HepG2 (cell line): ENCODE measurements around the gene DOK7. TPM values are rescaled to one million over a fixed set of nuclear protein-coding genes. Genes with fewer than 3 reads are reported as not detected.

Source experiments
- ATAC-seq: fragments of 200-7000 bp; cut with Tn5 transposase; 3 replicates; pipeline ENCODE4 v1.9.1; 2020; ENCODE audit warnings: mild to moderate bottlenecking, moderate library complexity
- BruUV-seq: library from RNA; stranded (reverse); fragments of 400-500 nt; replicated peaks from 2 replicates; lab custom pipeline; 2021; lab: Mats Ljungman, UMichigan
- CTCF ChIA-PET: fragments of 300-600 bp; formaldehyde crosslinking; extraction: SDS; loops from one replicate; lab custom pipeline; 2021; ENCODE audit warnings: low total read pairs, inconsistent platforms, low intra/inter-chr PET ratio; lab: Yijun Ruan, JAX
- POLR2A ChIA-PET: fragments of 350-600 bp; sonication (Branson Sonifier 250); formaldehyde crosslinking; loops from one replicate; lab custom pipeline; 2020; ENCODE audit warnings: antibody characterized with exemption, inconsistent platforms; lab: Yijun Ruan, JAX
- DNase-seq: peaks from one replicate; pipeline ENCODE4 v3.0.0-alpha.2; 2015; ENCODE audit warnings: low spot score
- FAIRE-seq: peaks from 3 replicates; lab custom pipeline; 2011; peaks lifted over from hg19 to GRCh38; lab: Jason Lieb, UNC
- H2AFZ ChIP-seq: one replicate; pipeline ENCODE4 v1.6.1; 2011; ENCODE audit warnings: low read length, inconsistent platforms
- H3K27ac ChIP-seq: fragments of 300-600 bp; 3 replicates; pipeline ENCODE4 v1.8.0; 2011; ENCODE audit warnings: mixed run types, mild to moderate bottlenecking, mixed read lengths, low read length, inconsistent platforms; ENCODE audit not compliant: insufficient read depth; ENCODE audit errors: extremely low read length
- H3K27me3 ChIP-seq, 2 experiments: fragments of 200-600 bp in 1 of 2; 2 replicates in 1 of 2; 3 replicates in 1 of 2; pipeline versions ENCODE4 v1.6.0 to v1.8.0; 2011; ENCODE audit warnings: low read length in 2 of 2, mild to moderate bottlenecking in 2 of 2, moderate library complexity in 2 of 2, inconsistent platforms in 1 of 2; ENCODE audit not compliant: insufficient read depth in 2 of 2, control insufficient read depth in 1 of 2
- H3K36me3 ChIP-seq, 2 experiments: fragments of 200-600 bp in 1 of 2; replicated peaks in 1 of 2; 2 replicates in 1 of 2; 3 replicates in 1 of 2; pipeline versions ENCODE4 v1.5.1 to v1.8.0; 2011; ENCODE audit warnings: low read length in 2 of 2, inconsistent platforms in 1 of 2; ENCODE audit not compliant: insufficient read depth in 2 of 2, control insufficient read depth in 1 of 2
- H3K4me1 ChIP-seq: 2 replicates; pipeline ENCODE4 v1.5.1; 2012; ENCODE audit warnings: low read length, inconsistent platforms; ENCODE audit not compliant: insufficient read depth
- H3K4me2 ChIP-seq: 2 replicates; pipeline ENCODE4 v1.6.0; 2011; ENCODE audit warnings: low read depth, low read length, inconsistent platforms
- H3K4me3 ChIP-seq, 3 experiments: fragments of 200-600 bp in 1 of 3; sonication (generic), shearing (Covaris generic) in 1 of 3; replicated peaks in 1 of 3; 2 replicates each; pipeline ENCODE4 v1.5.1; 2011 to 2016; ENCODE audit warnings: low read length in 3 of 3, inconsistent platforms in 2 of 3, low read depth in 2 of 3, mild to moderate bottlenecking in 2 of 3, control low read depth in 1 of 3, mixed read lengths in 1 of 3; ENCODE audit not compliant: insufficient read depth in 1 of 3
- H3K79me2 ChIP-seq: one replicate; pipeline ENCODE4 v1.6.1; 2011; ENCODE audit warnings: low read length, inconsistent platforms; ENCODE audit not compliant: insufficient read depth
- H3K9ac ChIP-seq: 2 replicates; pipeline ENCODE4 v1.6.0; 2011; ENCODE audit warnings: mild to moderate bottlenecking, low read depth, low read length, inconsistent platforms; ENCODE audit not compliant: insufficient read depth
- H3K9me3 ChIP-seq: 2 replicates; pipeline ENCODE4 v1.5.1; 2012; ENCODE audit warnings: mild to moderate bottlenecking, low read length
- H4K20me1 ChIP-seq: 2 replicates; pipeline ENCODE4 v1.6.0; 2011; ENCODE audit warnings: inconsistent platforms, mild to moderate bottlenecking, low read length, moderate library complexity; ENCODE audit not compliant: insufficient read depth
- ARHGAP35 ChIP-seq: sonication (generic); formaldehyde crosslinking; IDR thresholded peaks from 2 replicates; pipeline ENCODE4 v1.9.0; 2022; ENCODE audit warnings: mild to moderate bottlenecking, inconsistent platforms, moderate library complexity, missing genetic modification reagents, borderline replicate concordance
- DZIP1 ChIP-seq: sonication (generic); formaldehyde crosslinking; IDR thresholded peaks from 2 replicates; pipeline ENCODE4 v1.5.0; 2020; ENCODE audit warnings: mild to moderate bottlenecking, missing genetic modification reagents
- ELK4 ChIP-seq: sonication (generic); formaldehyde crosslinking; IDR thresholded peaks from 2 replicates; pipeline ENCODE4 v1.9.0; 2021; ENCODE audit warnings: missing genetic modification reagents, borderline replicate concordance
- FOSL1 ChIP-seq: sonication (generic); formaldehyde crosslinking; IDR thresholded peaks from 2 replicates; pipeline ENCODE4 v1.9.0; 2021; ENCODE audit warnings: missing genetic modification reagents, borderline replicate concordance
- FOXJ3 ChIP-seq: sonication (generic); formaldehyde crosslinking; IDR thresholded peaks from 2 replicates; pipeline ENCODE4 v1.4.0; 2020; ENCODE audit warnings: missing genetic modification reagents, mild to moderate bottlenecking, borderline replicate concordance
- MTF2 ChIP-seq: sonication (generic); formaldehyde crosslinking; IDR thresholded peaks from 2 replicates; pipeline ENCODE4 v1.5.0; 2020; ENCODE audit warnings: missing genetic modification reagents, borderline replicate concordance
- NCOA1 ChIP-seq: sonication (generic); formaldehyde crosslinking; IDR thresholded peaks from 2 replicates; pipeline ENCODE4 v1.9.0; 2021; ENCODE audit warnings: missing genetic modification reagents
- POLR2AphosphoS2 ChIP-seq: IDR thresholded peaks from 2 replicates; pipeline ENCODE4 v1.6.1; 2011; ENCODE audit warnings: low read depth, low read length, improper control_type of control experiment
- SNRNP70 ChIP-seq: fragments of 200-400 bp; formaldehyde crosslinking; IDR thresholded peaks from 2 replicates; pipeline ENCODE4 v1.6.1; 2017; ENCODE audit warnings: mild to moderate bottlenecking, low read depth, low read length, moderate library complexity
- STAG1 ChIP-seq: sonication (generic); formaldehyde crosslinking; IDR thresholded peaks from 2 replicates; pipeline ENCODE4 v1.4.0; 2020; ENCODE audit warnings: missing genetic modification reagents
- TEAD2 ChIP-seq: sonication (generic); formaldehyde crosslinking; IDR thresholded peaks from 2 replicates; pipeline ENCODE4 v1.9.0; 2021; ENCODE audit warnings: missing genetic modification reagents
- ZBTB43 ChIP-seq: sonication (generic); formaldehyde crosslinking; conservative IDR thresholded peaks from 2 replicates; pipeline ENCODE4 v1.4.0; 2020; ENCODE audit warnings: missing genetic modification reagents
- ZNF136 ChIP-seq: sonication (generic); formaldehyde crosslinking; IDR thresholded peaks from 2 replicates; pipeline ENCODE4 v1.8.1; 2022; ENCODE audit warnings: low read depth, mild to moderate bottlenecking, moderate library complexity, missing genetic modification reagents
- ZNF225 ChIP-seq: sonication (generic); formaldehyde crosslinking; IDR thresholded peaks from 2 replicates; pipeline ENCODE4 v1.4.0; 2020; ENCODE audit warnings: mild to moderate bottlenecking, missing genetic modification reagents
- ZNF337 ChIP-seq: sonication (generic); formaldehyde crosslinking; IDR thresholded peaks from 2 replicates; pipeline ENCODE4 v1.5.1; 2020; ENCODE audit warnings: missing genetic modification reagents, low read depth, mild to moderate bottlenecking, borderline replicate concordance
- ZNF460 ChIP-seq: sonication (generic); formaldehyde crosslinking; IDR thresholded peaks from 2 replicates; pipeline ENCODE4 v1.5.1; 2020; ENCODE audit warnings: missing genetic modification reagents, mild to moderate bottlenecking, borderline replicate concordance
- ZNF557 ChIP-seq: sonication (generic); formaldehyde crosslinking; IDR thresholded peaks from 2 replicates; pipeline ENCODE4 v1.4.0; 2020; ENCODE audit warnings: missing genetic modification reagents
- ZNF7 ChIP-seq: IDR thresholded peaks from 2 replicates; pipeline ENCODE4 v1.6.1; 2016; ENCODE audit warnings: missing biosample characterization, missing genetic modification reagents
- WGBS: methylation state at CpG from one replicate; pipeline ENCODE4 v1.1.6; 2017; ENCODE audit warnings: low lambda C conversion rate; 5-methylcytosine and 5-hydroxymethylcytosine counted together
- in situ Hi-C: cut with HindIII; loops from 2 replicates; pipeline ENCODE4 v1.10.0; 2017; ENCODE audit warnings: low pct_unique_long_range_greater_than_20kb; ENCODE audit not compliant: extremely low pct_ligation_motif_present
- intact Hi-C: fragments of 100-400 bp; cut with micrococcal nuclease; formaldehyde crosslinking; loops from one replicate; pipeline ENCODE4 v1.10.0; 2022; ENCODE audit not compliant: unreplicated experiment
- polyA plus RNA-seq, 8 experiments: library from polyadenylated mRNA; depleted of rRNA in 3 of 8; stranded (reverse) in 7 of 8; unstranded in 1 of 8; fragments of >200 nt; fragmentation: Illumina TruSeq in 4 of 8; extraction: Trizol in 4 of 8; gene quantifications; 2 replicates each; pipeline versions ENCODE4 v1.2.1 to v1.2.3, GENCODE V29; 2011 to 2016; ENCODE audit warnings: low read depth in 4 of 8, missing spikeins in 1 of 8, mixed read lengths in 1 of 8; ENCODE audit not compliant: insufficient read depth in 1 of 8
- total RNA-seq, 5 experiments: library from RNA; depleted of rRNA; stranded (reverse); fragments of >200 nt; fragmentation: Illumina TruSeq; extraction: Trizol; gene quantifications; 2 replicates each; pipeline ENCODE4 v1.2.3, GENCODE V29; 2016; ENCODE audit warnings: low read depth in 1 of 5
- TF ChIP-seq, protein P1 (sequence below): sonication (generic); formaldehyde crosslinking; IDR thresholded peaks from 2 replicates; pipeline ENCODE4 v1.4.0; 2020; ENCODE audit warnings: mild to moderate bottlenecking, missing genetic modification reagents

Gene DOK7
- total and polyA plus RNA-seq, 2 of the 13 experiments (the other 11 are each of a cell fraction or from before 2014, with no cell fraction given) = 0.03 to 0.07 TPM

- no peaks in the 10 kb centered on the region for H3K79me2 ChIP-seq
- DNase-seq (no peak), ATAC-seq (no peak), FAIRE-seq (no peak)
- no peak overlapping the region for H3K9ac ChIP-seq
- H3K4me3 ChIP-seq = no peak overlapping the region
- no peaks in the 10 kb centered on the region for H3K27me3 ChIP-seq
- no peaks in the 10 kb centered on the region for H3K4me1 ChIP-seq
- no TSS peak for BruUV-seq
- POLR2A ChIA-PET = no interaction called here
- H4K20me1 ChIP-seq = no peaks in the 10 kb centered on the region
- intact Hi-C loops (no loop called here), in situ Hi-C loops (no loop called here)
- H3K36me3 ChIP-seq = peaks cover 12 to 46% of the 10 kb centered on the region in 2 experiments; a peak in 4 of 5 replicates
- H3K27ac ChIP-seq = no peak overlapping the region
- H3K4me2 ChIP-seq = no peak overlapping the region
- 100% methylated on average over 13 of the region's 13 CpGs for WGBS
- no peaks in the 10 kb centered on the region for H3K9me3 ChIP-seq
- no peak overlapping the region for H2AFZ ChIP-seq
- CTCF ChIA-PET = no interaction called here
- TF ChIP-seq DZIP1 (CRISPR knock-in tag) (no peak), FOSL1 (CRISPR knock-in tag) (no peak), ZNF7 (CRISPR knock-in tag) (no peak), ZNF337 (CRISPR knock-in tag) (no peak), ZBTB43 (CRISPR knock-in tag) (no peak), ARHGAP35 (CRISPR knock-in tag) (no peak), ZNF460 (CRISPR knock-in tag) (no peak), FOXJ3 (CRISPR knock-in tag) (no peak), STAG1 (CRISPR knock-in tag) (no peak), MTF2 (CRISPR knock-in tag) (no peak), ZNF136 (no peak), POLR2AphosphoS2 (no peak), ZNF225 (CRISPR knock-in tag) (no peak), SNRNP70 (no peak), ZNF557 (CRISPR knock-in tag) (no peak), NCOA1 (CRISPR knock-in tag) (no peak), TEAD2 (no peak), ELK4 (CRISPR knock-in tag) (no peak)
- TF ChIP-seq, protein P1, sequence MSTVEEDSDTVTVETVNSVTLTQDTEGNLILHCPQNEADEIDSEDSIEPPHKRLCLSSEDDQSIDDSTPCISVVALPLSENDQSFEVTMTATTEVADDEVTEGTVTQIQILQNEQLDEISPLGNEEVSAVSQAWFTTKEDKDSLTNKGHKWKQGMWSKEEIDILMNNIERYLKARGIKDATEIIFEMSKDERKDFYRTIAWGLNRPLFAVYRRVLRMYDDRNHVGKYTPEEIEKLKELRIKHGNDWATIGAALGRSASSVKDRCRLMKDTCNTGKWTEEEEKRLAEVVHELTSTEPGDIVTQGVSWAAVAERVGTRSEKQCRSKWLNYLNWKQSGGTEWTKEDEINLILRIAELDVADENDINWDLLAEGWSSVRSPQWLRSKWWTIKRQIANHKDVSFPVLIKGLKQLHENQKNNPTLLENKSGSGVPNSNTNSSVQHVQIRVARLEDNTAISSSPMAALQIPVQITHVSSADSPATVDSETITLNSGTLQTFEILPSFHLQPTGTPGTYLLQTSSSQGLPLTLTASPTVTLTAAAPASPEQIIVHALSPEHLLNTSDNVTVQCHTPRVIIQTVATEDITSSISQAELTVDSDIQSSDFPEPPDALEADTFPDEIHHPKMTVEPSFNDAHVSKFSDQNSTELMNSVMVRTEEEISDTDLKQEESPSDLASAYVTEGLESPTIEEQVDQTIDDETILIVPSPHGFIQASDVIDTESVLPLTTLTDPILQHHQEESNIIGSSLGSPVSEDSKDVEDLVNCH (CRISPR knock-in tag) = no peak
Measured at GRCh38 chr4:3423952-3424351, 39.2 kb upstream of the DOK7 start.
